GM23248 (cell line): ENCODE results near the gene NKX1-1. TPM values are rescaled to one million over a fixed set of nuclear protein-coding genes. Genes with fewer than 3 reads are reported as not detected.

Experiments used
- DNase-seq: peaks from one replicate; pipeline ENCODE4 v3.0.0-alpha.2; 2015
- H2AFZ ChIP-seq: fragments of 200-600 bp; sonication (generic); 2 replicates; pipeline ENCODE4 v1.6.1; 2016; ENCODE audit warnings: antibody characterized with exemption
- H3F3A ChIP-seq: fragments of 200-600 bp; sonication (generic); 2 replicates; pipeline ENCODE4 v1.6.1; 2016; ENCODE audit warnings: mild to moderate bottlenecking, antibody characterized with exemption, mixed run types; ENCODE audit not compliant: insufficient read depth
- H3K27ac ChIP-seq: fragments of 200-600 bp; sonication (generic); 2 replicates; pipeline ENCODE4 v1.5.1; 2016; ENCODE audit warnings: mild to moderate bottlenecking
- H3K27me3 ChIP-seq: fragments of 200-600 bp; sonication (generic); replicated peaks from 2 replicates; pipeline ENCODE4 v1.6.1; 2016; ENCODE audit warnings: mild to moderate bottlenecking; ENCODE audit not compliant: insufficient read depth
- H3K36me3 ChIP-seq: fragments of 200-600 bp; sonication (generic); 2 replicates; pipeline ENCODE4 v1.6.1; 2016; ENCODE audit warnings: low read depth, mild to moderate bottlenecking
- H3K4me1 ChIP-seq: fragments of 200-600 bp; sonication (generic); 2 replicates; pipeline ENCODE4 v1.6.1; 2016; ENCODE audit warnings: mild to moderate bottlenecking; ENCODE audit not compliant: insufficient read depth
- H3K4me2 ChIP-seq: fragments of 200-600 bp; sonication (generic); one replicate; pipeline ENCODE4 v1.6.1; 2016; ENCODE audit warnings: mild to moderate bottlenecking; ENCODE audit not compliant: unreplicated experiment
- H3K4me3 ChIP-seq: fragments of 200-600 bp; sonication (generic); 2 replicates; pipeline ENCODE4 v1.5.1; 2016; ENCODE audit warnings: mild to moderate bottlenecking
- H3K79me2 ChIP-seq: fragments of 200-600 bp; sonication (generic); 2 replicates; pipeline ENCODE4 v1.6.1; 2016; ENCODE audit warnings: mild to moderate bottlenecking; ENCODE audit not compliant: insufficient read depth
- H3K9ac ChIP-seq: fragments of 200-600 bp; sonication (generic); 2 replicates; pipeline ENCODE4 v1.6.1; 2016; ENCODE audit warnings: mild to moderate bottlenecking
- H3K9me2 ChIP-seq: fragments of 200-600 bp; sonication (generic); 2 replicates; pipeline ENCODE4 v1.6.1; 2016; ENCODE audit warnings: mixed run types, mild to moderate bottlenecking, moderate library complexity; ENCODE audit not compliant: insufficient read depth
- H3K9me3 ChIP-seq: fragments of 200-600 bp; sonication (generic); one replicate; pipeline ENCODE4 v1.6.1; 2017; ENCODE audit warnings: low read depth
- H4K20me1 ChIP-seq: fragments of 200-600 bp; sonication (generic); 2 replicates; pipeline ENCODE4 v1.6.0; 2016; ENCODE audit not compliant: insufficient read depth
- EZH2 ChIP-seq: fragments of 200-600 bp; sonication (generic); IDR thresholded peaks from 2 replicates; pipeline ENCODE4 v1.6.1; 2018; ENCODE audit warnings: antibody characterized with exemption, mild to moderate bottlenecking; ENCODE audit not compliant: insufficient read depth, poor library complexity, severe bottlenecking
- EZH2phosphoT487 ChIP-seq: fragments of 200-600 bp; sonication (generic); IDR thresholded peaks from 2 replicates; pipeline ENCODE4 v1.6.1; 2018; ENCODE audit warnings: antibody characterized with exemption, moderate library complexity, mild to moderate bottlenecking, low read depth; ENCODE audit not compliant: insufficient read depth
- WGBS, 2 experiments: methylation state at CpG; one replicate each; pipeline ENCODE4 v1.1.6; 2015 to 2017; ENCODE audit warnings: low lambda C conversion rate in 2 of 2, low coverage in 1 of 2; ENCODE audit errors: missing lambda C conversion rate in 2 of 2; 5-methylcytosine and 5-hydroxymethylcytosine counted together
- in situ Hi-C: fragments of 300-500 bp; cut with MboI; formaldehyde crosslinking; loops from 2 replicates; pipeline ENCODE4 v1.15.0; 2020
- polyA plus RNA-seq: library from polyadenylated mRNA; unstranded; fragments of >200 nt; fragmentation: Nextera tagmentation; extraction: Ambion mirVana; gene quantifications from 2 replicates; pipeline ENCODE4 v1.2.1, GENCODE V29; 2016
- total RNA-seq: library from RNA; depleted of rRNA; stranded (reverse); fragments of >200 nt; shearing (Covaris generic); gene quantifications from 2 replicates; pipeline ENCODE4 v1.2.3, GENCODE V29; 2014

Gene NKX1-1
- total and polyA plus RNA-seq, 2 experiments from 2014 or later = not detected

GRCh38 chr4:1367936-1368289, 38.3 kb downstream of the NKX1-1 start:
- H3K4me2 ChIP-seq = no peak overlapping the region
- H4K20me1 ChIP-seq = no peaks in the 10 kb centered on the region
- WGBS, 2 experiments = 93 to 96% methylated on average over 10 of the region's 10 CpGs
- H3K4me3 ChIP-seq = no peak overlapping the region
- H3K27ac ChIP-seq = no peak overlapping the region
- H3K9ac ChIP-seq = no peak overlapping the region
- no peaks in the 10 kb centered on the region for H3K9me3 ChIP-seq
- DNase-seq = no peak
- no peaks in the 10 kb centered on the region for H3K9me2 ChIP-seq
- H3K79me2 ChIP-seq = no peaks in the 10 kb centered on the region
- no peaks in the 10 kb centered on the region for H3F3A ChIP-seq
- no peak overlapping the region for H2AFZ ChIP-seq
- H3K4me1 ChIP-seq = no peaks in the 10 kb centered on the region
- TF ChIP-seq EZH2phosphoT487 (no peak), EZH2 (no peak)
- H3K27me3 ChIP-seq = no peaks in the 10 kb centered on the region
- H3K36me3 ChIP-seq = no peaks in the 10 kb centered on the region
- in situ Hi-C loops = no loop called here

GRCh38 chr4:1367230-1367935, 38.9 kb downstream of the NKX1-1 start:
- TF ChIP-seq EZH2phosphoT487 (no peak), EZH2 (no peak)
- no peak overlapping the region for H2AFZ ChIP-seq
- no peaks in the 10 kb centered on the region for H3K4me1 ChIP-seq
- in situ Hi-C loops = no loop called here
- H3K4me2 ChIP-seq = no peak overlapping the region
- H3K79me2 ChIP-seq = no peaks in the 10 kb centered on the region
- H3K9me3 ChIP-seq = no peaks in the 10 kb centered on the region
- no peaks in the 10 kb centered on the region for H3K9me2 ChIP-seq
- H3K27me3 ChIP-seq = no peaks in the 10 kb centered on the region
- H3K9ac ChIP-seq = no peak overlapping the region
- H4K20me1 ChIP-seq = no peaks in the 10 kb centered on the region
- H3K4me3 ChIP-seq = no peak overlapping the region
- no peak overlapping the region for H3K27ac ChIP-seq
- DNase-seq = no peak
- 87 to 95% methylated on average over 8 to 17 of the region's 17 CpGs for WGBS, 2 experiments
- H3F3A ChIP-seq = no peaks in the 10 kb centered on the region
- no peaks in the 10 kb centered on the region for H3K36me3 ChIP-seq

- Histone ChIP-seq H2AFZ (no peak overlapping the region), H3K9ac (no peak overlapping the region), H3K9me3 (no peaks in the 10 kb centered on the region), H3K9me2 (no peaks in the 10 kb centered on the region), H3K79me2 (no peaks in the 10 kb centered on the region), H4K20me1 (no peaks in the 10 kb centered on the region), H3F3A (no peaks in the 10 kb centered on the region), H3K4me2 (no peak overlapping the region), H3K4me3 (no peak overlapping the region), H3K36me3 (no peaks in the 10 kb centered on the region), H3K4me1 (no peaks in the 10 kb centered on the region), H3K27ac (no peak overlapping the region), H3K27me3 (no peaks in the 10 kb centered on the region)
- WGBS, 2 experiments = 93 to 95% methylated on average over 27 to 35 of the region's 35 CpGs
- TF ChIP-seq EZH2phosphoT487 (no peak), EZH2 (no peak)
- in situ Hi-C loops = no loop called here
- no peak for DNase-seq
Measured at GRCh38 chr4:1366371-1367229, 39.6 kb downstream of the NKX1-1 start.

DNA sequence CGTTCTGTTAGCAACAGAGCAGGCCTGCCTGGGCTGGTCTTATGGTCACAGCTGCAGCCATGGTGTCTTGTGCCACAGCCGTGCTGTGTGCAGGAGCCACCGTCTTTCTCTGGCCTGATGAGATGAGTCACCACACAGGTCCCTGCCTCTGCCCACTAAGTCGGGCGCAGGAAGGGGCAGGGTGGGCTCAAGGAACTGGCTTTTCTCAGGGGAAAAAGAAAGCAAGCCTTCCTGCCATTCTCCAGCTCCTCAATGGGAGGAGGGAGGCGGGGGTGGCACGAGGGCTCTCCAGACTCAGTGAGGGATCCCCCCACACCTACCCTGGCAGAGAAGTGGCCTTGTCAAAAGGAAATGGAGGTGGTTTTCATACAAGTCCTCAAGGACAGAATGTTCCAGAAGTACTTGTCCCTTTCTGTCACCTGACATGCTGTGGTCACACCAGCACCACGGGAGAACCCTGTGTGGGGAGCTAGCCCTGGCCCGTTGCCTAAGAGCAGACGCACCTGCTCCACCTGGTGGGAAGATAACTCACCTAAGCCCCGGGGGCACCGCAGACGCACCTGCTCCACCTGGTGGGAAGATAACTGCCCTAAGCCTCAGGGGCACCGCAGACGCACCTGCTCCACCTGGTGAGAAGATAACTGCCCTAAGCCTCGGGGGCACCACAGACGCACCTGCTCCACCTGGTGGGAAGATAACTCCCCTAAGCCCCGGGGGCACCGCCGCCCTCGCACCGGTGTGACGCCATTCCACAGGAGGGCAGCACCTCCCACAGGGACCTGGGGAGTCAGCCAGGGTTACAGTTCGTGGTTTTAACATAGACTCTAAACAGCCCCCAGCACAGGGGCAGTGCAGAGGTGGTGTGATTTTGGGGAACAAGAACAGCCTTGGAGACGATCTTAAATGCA, 40.7 kb downstream of the NKX1-1 start:
- no peak for DNase-seq
- Histone ChIP-seq H3K36me3 (no peaks in the 10 kb centered on the region), H4K20me1 (no peaks in the 10 kb centered on the region), H3K9ac (no peak overlapping the region), H3K27ac (no peak overlapping the region), H3K79me2 (no peaks in the 10 kb centered on the region), H2AFZ (no peak overlapping the region), H3K9me3 (no peaks in the 10 kb centered on the region), H3F3A (no peaks in the 10 kb centered on the region), H3K4me3 (no peak overlapping the region), H3K9me2 (no peaks in the 10 kb centered on the region), H3K4me1 (no peaks in the 10 kb centered on the region), H3K27me3 (no peaks in the 10 kb centered on the region), H3K4me2 (no peak overlapping the region)
- TF ChIP-seq EZH2phosphoT487 (no peak), EZH2 (no peak)
- in situ Hi-C loops = no loop called here
- 89 to 90% methylated on average over 16 to 25 of the region's 25 CpGs for WGBS, 2 experiments
